ENCODE results near the gene PCDHGA8.
"Not testable (repeated sequence)": the region's sequence is repeated elsewhere in the genome, so short reads cannot be mapped to it uniquely, and the experiment has no call there.

PCDHGA8 gene

GRCh38 chr5:141413540-141414069 is 21.2 kb downstream of the PCDHGA8 start:
- Histone ChIP-seq H3K9ac (ENCODE audit: low read length) (peak overlapping the region; percentile 59), H3K4me1 (ENCODE audit: low read length) (no peaks in the 10 kb centered on the region), H3K79me2 (ENCODE audit: low read length) (no peaks in the 10 kb centered on the region), H3K4me3 (ENCODE audit: low read length) (peak overlapping the region; percentile 89), H4K20me1 (ENCODE audit: insufficient read depth, low read length) (no peaks in the 10 kb centered on the region), H3K27me3 (ENCODE audit: low read depth, low read length) (no peaks in the 10 kb centered on the region), H3K4me2 (ENCODE audit: low read length) (peak overlapping the region; percentile 83), H2AFZ (ENCODE audit: low read depth, low read length) (peak overlapping the region; percentile 97), H3K27ac (ENCODE audit: low read length) (no peak overlapping the region), H3K9me3 (ENCODE audit: insufficient read depth, low read length) (no peaks in the 10 kb centered on the region), H3K36me3 (replicated peaks; ENCODE audit: low read depth, low read length) (no peaks in the 10 kb centered on the region)
- no peak for TF ChIP-seq EZH2phosphoT487 (IDR thresholded peaks at IDR 0.05; ENCODE audit: low read depth)
- TF ChIP-seq, protein P1, sequence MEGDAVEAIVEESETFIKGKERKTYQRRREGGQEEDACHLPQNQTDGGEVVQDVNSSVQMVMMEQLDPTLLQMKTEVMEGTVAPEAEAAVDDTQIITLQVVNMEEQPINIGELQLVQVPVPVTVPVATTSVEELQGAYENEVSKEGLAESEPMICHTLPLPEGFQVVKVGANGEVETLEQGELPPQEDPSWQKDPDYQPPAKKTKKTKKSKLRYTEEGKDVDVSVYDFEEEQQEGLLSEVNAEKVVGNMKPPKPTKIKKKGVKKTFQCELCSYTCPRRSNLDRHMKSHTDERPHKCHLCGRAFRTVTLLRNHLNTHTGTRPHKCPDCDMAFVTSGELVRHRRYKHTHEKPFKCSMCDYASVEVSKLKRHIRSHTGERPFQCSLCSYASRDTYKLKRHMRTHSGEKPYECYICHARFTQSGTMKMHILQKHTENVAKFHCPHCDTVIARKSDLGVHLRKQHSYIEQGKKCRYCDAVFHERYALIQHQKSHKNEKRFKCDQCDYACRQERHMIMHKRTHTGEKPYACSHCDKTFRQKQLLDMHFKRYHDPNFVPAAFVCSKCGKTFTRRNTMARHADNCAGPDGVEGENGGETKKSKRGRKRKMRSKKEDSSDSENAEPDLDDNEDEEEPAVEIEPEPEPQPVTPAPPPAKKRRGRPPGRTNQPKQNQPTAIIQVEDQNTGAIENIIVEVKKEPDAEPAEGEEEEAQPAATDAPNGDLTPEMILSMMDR (IDR thresholded peaks at IDR 0.05; ENCODE audit: low read depth, low read length), result no peak

DNA sequence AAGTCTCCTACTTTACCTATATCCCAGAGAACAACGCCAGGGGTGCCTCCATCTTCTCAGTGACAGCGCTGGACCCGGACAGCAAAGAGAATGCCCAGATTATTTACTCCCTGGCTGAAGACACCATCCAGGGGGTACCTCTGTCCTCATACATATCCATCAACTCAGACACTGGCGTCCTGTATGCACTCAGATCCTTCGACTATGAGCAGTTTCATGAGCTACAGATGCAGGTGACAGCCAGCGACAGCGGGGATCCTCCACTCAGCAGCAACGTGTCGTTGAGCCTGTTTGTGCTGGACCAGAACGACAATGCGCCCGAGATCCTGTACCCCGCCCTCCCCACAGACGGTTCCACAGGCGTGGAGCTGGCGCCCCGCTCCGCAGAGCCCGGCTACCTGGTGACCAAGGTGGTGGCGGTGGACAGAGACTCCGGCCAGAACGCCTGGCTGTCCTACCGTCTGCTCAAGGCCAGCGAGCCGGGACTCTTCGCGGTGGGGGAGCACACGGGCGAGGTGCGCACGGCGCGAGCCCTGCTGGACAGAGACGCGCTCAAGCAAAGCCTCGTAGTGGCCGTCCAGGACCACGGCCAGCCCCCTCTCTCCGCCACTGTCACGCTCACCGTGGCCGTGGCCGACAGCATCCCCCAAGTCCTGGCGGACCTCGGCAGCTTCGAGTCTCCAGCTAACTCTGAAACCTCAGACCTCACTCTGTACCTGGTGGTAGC is 22.3 kb downstream of the PCDHGA8 start:
- H3K27ac ChIP-seq (ENCODE audit: low read length); H3K4me3 ChIP-seq (ENCODE audit: low read length); H3K4me2 ChIP-seq (ENCODE audit: low read length); H4K20me1 ChIP-seq (ENCODE audit: insufficient read depth, low read length); H2AFZ ChIP-seq (ENCODE audit: low read depth, low read length); H3K4me1 ChIP-seq (ENCODE audit: low read length); H3K27me3 ChIP-seq (ENCODE audit: low read depth, low read length); H3K79me2 ChIP-seq (ENCODE audit: low read length); H3K9ac ChIP-seq (ENCODE audit: low read length); H3K9me3 ChIP-seq (ENCODE audit: insufficient read depth, low read length); H3K36me3 ChIP-seq (replicated peaks; ENCODE audit: low read depth, low read length): not testable (repeated sequence)

DNA sequence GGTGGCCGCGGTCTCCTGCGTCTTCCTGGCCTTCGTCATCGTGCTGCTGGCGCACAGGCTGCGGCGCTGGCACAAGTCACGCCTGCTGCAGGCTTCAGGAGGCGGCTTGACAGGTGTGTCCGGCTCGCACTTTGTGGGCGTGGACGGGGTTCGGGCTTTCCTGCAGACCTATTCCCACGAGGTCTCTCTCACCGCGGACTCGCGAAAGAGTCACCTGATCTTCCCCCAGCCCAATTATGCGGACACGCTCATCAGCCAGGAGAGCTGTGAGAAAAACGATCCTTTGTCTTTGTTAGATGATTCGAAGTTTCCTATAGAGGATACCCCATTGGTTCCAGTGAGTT is 22.8 kb downstream of the PCDHGA8 start:
- H2AFZ ChIP-seq (ENCODE audit: low read depth, low read length); H3K4me1 ChIP-seq (ENCODE audit: low read length); H3K9me3 ChIP-seq (ENCODE audit: insufficient read depth, low read length); H3K9ac ChIP-seq (ENCODE audit: low read length); H3K4me2 ChIP-seq (ENCODE audit: low read length); H3K79me2 ChIP-seq (ENCODE audit: low read length); H3K27ac ChIP-seq (ENCODE audit: low read length); H3K4me3 ChIP-seq (ENCODE audit: low read length); H4K20me1 ChIP-seq (ENCODE audit: insufficient read depth, low read length); H3K36me3 ChIP-seq (replicated peaks; ENCODE audit: low read depth, low read length); H3K27me3 ChIP-seq (ENCODE audit: low read depth, low read length): not testable (repeated sequence)

DNA sequence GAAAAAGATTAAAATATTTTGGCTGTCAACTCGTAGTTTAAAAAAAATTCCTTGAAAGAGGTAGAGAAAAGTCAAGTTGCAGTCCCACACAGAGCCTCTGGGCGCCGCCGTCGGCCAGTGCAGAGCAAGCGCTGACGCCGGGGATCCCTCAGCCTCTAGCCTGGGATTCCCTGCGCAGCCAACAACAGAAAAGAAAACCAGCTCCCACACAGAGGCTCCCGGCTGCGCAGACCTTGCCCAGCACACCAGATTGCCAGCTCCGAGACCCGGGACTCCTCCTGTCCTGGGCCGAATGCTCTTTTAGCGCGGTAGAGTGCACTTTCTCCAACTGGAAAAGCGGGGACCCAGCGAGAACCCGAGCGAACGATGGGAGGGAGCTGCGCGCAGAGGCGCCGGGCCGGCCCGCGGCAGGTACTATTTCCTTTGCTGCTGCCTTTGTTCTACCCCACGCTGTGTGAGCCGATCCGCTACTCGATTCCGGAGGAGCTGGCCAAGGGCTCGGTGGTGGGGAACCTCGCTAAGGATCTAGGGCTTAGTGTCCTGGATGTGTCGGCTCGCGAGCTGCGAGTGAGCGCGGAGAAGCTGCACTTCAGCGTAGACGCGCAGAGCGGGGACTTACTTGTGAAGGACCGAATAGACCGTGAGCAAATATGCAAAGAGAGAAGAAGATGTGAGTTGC is 25.2 kb downstream of the PCDHGA8 start, which contains the start of gene PCDHGB7:
Gene PCDHGB7, plus strand, starts transcription at position 184 of the 679 bp plus-strand sequence. Its CDS starts 183 bp downstream, at position 367.
- not testable (repeated sequence) for H3K79me2 ChIP-seq (ENCODE audit: low read length); H3K36me3 ChIP-seq (replicated peaks; ENCODE audit: low read depth, low read length); H3K27me3 ChIP-seq (ENCODE audit: low read depth, low read length); H3K9me3 ChIP-seq (ENCODE audit: insufficient read depth, low read length); H3K4me3 ChIP-seq (ENCODE audit: low read length); H3K27ac ChIP-seq (ENCODE audit: low read length); H4K20me1 ChIP-seq (ENCODE audit: insufficient read depth, low read length); H3K4me2 ChIP-seq (ENCODE audit: low read length); H3K9ac ChIP-seq (ENCODE audit: low read length); H2AFZ ChIP-seq (ENCODE audit: low read depth, low read length); H3K4me1 ChIP-seq (ENCODE audit: low read length)
- TF ChIP-seq, protein P1 (IDR thresholded peaks at IDR 0.05; ENCODE audit: low read depth, low read length), result peak; percentile 36

Data from OCI-LY3 (cell line).